IMR-90 (cell line): ENCODE data around the gene KCNAB1. TPM values are rescaled to one million over a fixed set of nuclear protein-coding genes. Genes with fewer than 3 reads are reported as not detected.
A peak's percentile ranks its signal among the peaks of the same experiment; 100 is the strongest.

ENCODE experiments used
- ATAC-seq: fragments of 200-7000 bp; cut with Tn5 transposase; 2 replicates; pipeline ENCODE4 v1.9.1; 2020; ENCODE audit warnings: low read depth, mild to moderate bottlenecking, moderate library complexity
- BruUV-seq: library from RNA; stranded (reverse); fragments of 400-500 nt; replicated peaks from 2 replicates; lab custom pipeline; 2021; lab: Mats Ljungman, UMichigan
- CTCF ChIA-PET: fragments of 300-600 bp; formaldehyde crosslinking; extraction: SDS; loops from one replicate; lab custom pipeline; 2021; ENCODE audit warnings: antibody characterized with exemption; lab: Yijun Ruan, JAX
- POLR2A ChIA-PET: fragments of 300-600 bp; sonication (Branson Sonifier 250); formaldehyde crosslinking; loops from one replicate; lab custom pipeline; 2022; ENCODE audit warnings: antibody characterized with exemption; ENCODE audit not compliant: unreplicated experiment; lab: Charles Lee
- DNase-seq: peaks from one replicate; pipeline ENCODE4 v3.0.0; 2013
- H2AFZ ChIP-seq: replicated peaks from 2 replicates; pipeline ENCODE3; 2013; ENCODE audit warnings: low read length, mild to moderate bottlenecking; ENCODE audit not compliant: poor library complexity
- H2AK5ac ChIP-seq: 2 replicates; pipeline ENCODE4 v1.6.1; 2013; ENCODE audit warnings: low read depth, low read length, inconsistent platforms
- H2AK9ac ChIP-seq: replicated peaks from 2 replicates; pipeline ENCODE3; 2013; ENCODE audit warnings: mild to moderate bottlenecking, low read depth, low read length, moderate library complexity; ENCODE audit not compliant: poor library complexity
- H2BK120ac ChIP-seq: 2 replicates; pipeline ENCODE4 v1.6.1; 2013; ENCODE audit warnings: low read depth, low read length, inconsistent platforms
- H2BK15ac ChIP-seq: 3 replicates; pipeline ENCODE4 v1.6.1; 2013; ENCODE audit warnings: low read depth, low read length, inconsistent platforms
- H2BK20ac ChIP-seq: 2 replicates; pipeline ENCODE4 v1.6.1; 2013; ENCODE audit warnings: low read depth, mild to moderate bottlenecking, inconsistent platforms, low read length, moderate library complexity
- H2BK5ac ChIP-seq: 2 replicates; pipeline ENCODE4 v1.6.1; 2013; ENCODE audit warnings: mild to moderate bottlenecking, low read depth, low read length, inconsistent platforms; ENCODE audit not compliant: poor library complexity, severe bottlenecking
- H3K14ac ChIP-seq: replicated peaks from 2 replicates; pipeline ENCODE4 v1.6.1; 2013; ENCODE audit warnings: low read depth, low read length, inconsistent platforms
- H3K18ac ChIP-seq: 2 replicates; pipeline ENCODE4 v1.6.1; 2013; ENCODE audit warnings: low read depth, low read length, control low read depth
- H3K23ac ChIP-seq: 2 replicates; pipeline ENCODE4 v1.6.1; 2013; ENCODE audit warnings: low read depth, low read length, inconsistent platforms
- H3K27ac ChIP-seq: 2 replicates; pipeline ENCODE4 v1.5.1; 2013; ENCODE audit warnings: mild to moderate bottlenecking, control low read depth, low read length; ENCODE audit not compliant: insufficient read depth
- H3K27me3 ChIP-seq: 2 replicates; pipeline ENCODE4 v1.6.1; 2013; ENCODE audit warnings: low read length; ENCODE audit not compliant: control insufficient read depth, insufficient read depth
- H3K36me3 ChIP-seq: 2 replicates; pipeline ENCODE4 v1.6.1; 2013; ENCODE audit warnings: low read length, mixed read lengths; ENCODE audit not compliant: control insufficient read depth, insufficient read depth
- H3K4ac ChIP-seq: 2 replicates; pipeline ENCODE4 v1.6.1; 2013; ENCODE audit warnings: low read depth, low read length, inconsistent platforms
- H3K4me1 ChIP-seq: 2 replicates; pipeline ENCODE4 v1.6.1; 2013; ENCODE audit warnings: low read length, mixed read lengths; ENCODE audit not compliant: control insufficient read depth, insufficient read depth
- H3K4me2 ChIP-seq: 2 replicates; pipeline ENCODE4 v1.6.1; 2013; ENCODE audit warnings: low read depth, mild to moderate bottlenecking, control low read depth, low read length, moderate library complexity
- H3K4me3 ChIP-seq: 2 replicates; pipeline ENCODE4 v1.5.1; 2013; ENCODE audit warnings: low read depth, mild to moderate bottlenecking, control low read depth, low read length, moderate library complexity; ENCODE audit not compliant: insufficient read depth
- H3K56ac ChIP-seq: 2 replicates; pipeline ENCODE4 v1.6.1; 2013; ENCODE audit warnings: low read length, inconsistent platforms; ENCODE audit not compliant: insufficient read depth; ENCODE audit errors: extremely low read depth
- H3K79me1 ChIP-seq, 2 experiments: 2 replicates each; pipeline ENCODE4 v1.6.1; 2013; ENCODE audit warnings: low read length in 2 of 2, inconsistent platforms in 1 of 2, low read depth in 1 of 2
- H3K9ac ChIP-seq: 2 replicates; pipeline ENCODE4 v1.6.1; 2013; ENCODE audit warnings: low read depth, low read length, control low read depth
- H3K9me1 ChIP-seq: 2 replicates; pipeline ENCODE4 v1.6.1; 2013; ENCODE audit warnings: low read length, inconsistent platforms; ENCODE audit not compliant: insufficient read depth
- H3K9me3 ChIP-seq: 2 replicates; pipeline ENCODE4 v1.6.1; 2013; ENCODE audit warnings: low read length; ENCODE audit not compliant: control insufficient read depth, insufficient read depth
- H4K20me1 ChIP-seq: 2 replicates; pipeline ENCODE4 v1.6.1; 2013; ENCODE audit warnings: low read length, inconsistent platforms; ENCODE audit not compliant: insufficient read depth
- H4K5ac ChIP-seq: 2 replicates; pipeline ENCODE4 v1.6.1; 2013; ENCODE audit warnings: mild to moderate bottlenecking, low read depth, low read length, control low read depth
- H4K8ac ChIP-seq, 2 experiments: 2 replicates each; pipeline ENCODE4 v1.6.1; 2013; ENCODE audit warnings: low read depth in 2 of 2, low read length in 2 of 2, control low read depth in 1 of 2, inconsistent platforms in 1 of 2
- H4K91ac ChIP-seq: 2 replicates; pipeline ENCODE4 v1.6.1; 2013; ENCODE audit warnings: low read depth, low read length, inconsistent platforms; ENCODE audit not compliant: insufficient read depth
- CTCF ChIP-seq: conservative IDR thresholded peaks from 2 replicates; pipeline ENCODE4 v1.5.1; 2012; ENCODE audit warnings: mild to moderate bottlenecking, low read depth, low read length, improper control_type of control experiment
- RAD21 ChIP-seq: IDR thresholded peaks from 2 replicates; pipeline ENCODE4 v1.6.1; 2012; ENCODE audit warnings: low read length, improper control_type of control experiment
- RCOR1 ChIP-seq: IDR thresholded peaks from 2 replicates; pipeline ENCODE4 v1.6.1; 2012; ENCODE audit warnings: mild to moderate bottlenecking, low read length, improper control_type of control experiment; ENCODE audit not compliant: insufficient replicate concordance
- SMC3 ChIP-seq: fragments of 150-350 bp; IDR thresholded peaks from 2 replicates; pipeline ENCODE4 v1.6.1; 2016; ENCODE audit warnings: low read depth, mild to moderate bottlenecking, antibody characterized with exemption, low read length, moderate library complexity
- WGBS, 2 experiments: methylation state at CpG; one replicate each; pipeline versions ENCODE4 v1.1.5 to v1.1.7; 2013; ENCODE audit warnings: missing lambda C conversion rate in 2 of 2; ENCODE audit not compliant: insufficient read length in 1 of 2; ENCODE audit errors: extremely low coverage in 2 of 2; 5-methylcytosine and 5-hydroxymethylcytosine counted together
- dilution Hi-C: fragments of 300-500 bp; cut with HindIII; formaldehyde crosslinking; loops from one replicate; pipeline ENCODE4 v1.14.3; 2018; ENCODE audit warnings: low sequenced_read_pairs; ENCODE audit not compliant: unreplicated experiment
- in situ Hi-C: fragments of 300-500 bp; cut with MboI; formaldehyde crosslinking; loops from 3 replicates; pipeline ENCODE4 v1.14.3; 2019; ENCODE audit warnings: low sequenced_read_pairs, inconsistent platforms, mixed read lengths
- intact Hi-C: fragments of 100-400 bp; cut with micrococcal nuclease; formaldehyde crosslinking; loops from 2 replicates; pipeline ENCODE4 v1.10.0; 2022
- polyA plus RNA-seq, 3 experiments: library from polyadenylated mRNA; depleted of rRNA; stranded (reverse); fragments of >200 nt; gene quantifications; 2 replicates each; pipeline ENCODE4 v1.2.3, GENCODE V29; 2012; ENCODE audit warnings: low replicate concordance in 1 of 3
- total RNA-seq: library from RNA; depleted of rRNA; stranded (reverse); fragments of >200 nt; gene quantifications from 2 replicates; pipeline ENCODE4 v1.2.3, GENCODE V29; 2012

KCNAB1 gene
- total and polyA plus RNA-seq, 2 of the 4 experiments (the other 2 are of a cell fraction) = under 0.01 to 0.07 TPM

- Histone ChIP-seq H4K8ac (no peak overlapping the region), H3K27me3 (peaks cover 4% of the 10 kb centered on the region), H4K91ac (no peak overlapping the region), H3K27ac (no peak overlapping the region), H2AK9ac (no peak overlapping the region), H3K14ac (no peak overlapping the region; the same call in 1 of the 2 replicates), H3K9me1 (no peaks in the 10 kb centered on the region), H3K4me1 (peaks cover 3% of the 10 kb centered on the region), H4K20me1 (no peaks in the 10 kb centered on the region), H3K23ac (no peak overlapping the region), H3K56ac (no peak overlapping the region), H3K4ac (no peak overlapping the region), H3K18ac (no peak overlapping the region), H3K4me3 (no peak overlapping the region), H3K9me3 (no peaks in the 10 kb centered on the region), H3K9ac (no peak overlapping the region), H2BK15ac (no peak overlapping the region), H2BK120ac (no peak overlapping the region), H2BK5ac (no peak overlapping the region), H3K4me2 (no peak overlapping the region), H2AK5ac (no peak overlapping the region), H3K36me3 (no peaks in the 10 kb centered on the region), H3K79me1 (no peaks in the 10 kb centered on the region), H2AFZ (peak overlapping the region; percentile 66), H2BK20ac (no peak overlapping the region), H4K5ac (no peak overlapping the region)
- WGBS, 2 experiments = 24% methylated on average over 7 of the region's 10 CpGs; no CpG with 5 or more reads in 1 of the 2 experiments
- in situ Hi-C loops (loop anchor here (5.0 to 25.0 kb wide), 3 partner anchors 233 to 510 kb away; partner anchors contain the start of gene TIPARP), intact Hi-C loops (loop anchor here (2.0 to 5.0 kb wide), 4 partner anchors 297 to 985 kb away; no protein-coding TSS in a partner anchor), dilution Hi-C loops (loop anchor here (25.0 kb wide), 1 partner anchor 360 kb away; no protein-coding TSS in a partner anchor)
- BruUV-seq = no TSS peak
- peak; percentile 76 for ATAC-seq
- CTCF ChIA-PET = interaction anchor here (0.6 to 2.6 kb wide), 15 partner anchors 11 to 986 kb away, joined by 3 to 21 read pairs (median 4); no protein-coding TSS in a partner anchor
- POLR2A ChIA-PET = no interaction called here
- peak; percentile 69 for DNase-seq
- TF ChIP-seq RAD21 (peak; percentile 85), CTCF (peak; percentile 90), SMC3 (peak; percentile 81), RCOR1 (no peak)
Measured at GRCh38 chr3:156151824-156152428, 31.5 kb downstream of the KCNAB1 start.
